Stimulated activated CD8-positive, alpha-beta memory T cell treated with anti-CD3 and anti-CD28 coated beads, Interleukin-15, amount 100 ng/mL, for 48 hours (primary cell): ENCODE results near the gene EMD.
"Not testable (repeated sequence)": the region's sequence is repeated elsewhere in the genome, so short reads cannot be mapped to it uniquely, and the experiment has no call there.

Experiments used
- DNase-seq, 2 donors: peaks; one replicate each; pipeline ENCODE4 v3.0.0-alpha.2; 2020; ENCODE audit warnings: low read depth in 2 of 2

Gene EMD

GRCh38 chrX:154378799-154379568 is at the start of gene EMD:
Gene EMD, plus strand, starts transcription at chrX:154379295. Its CDS starts 190 bp downstream, at chrX:154379485.
- peak; percentile 92 to 93 for DNase-seq

GRCh38 chrX:154332561-154332960 is 46.5 kb upstream of the EMD start:
- no peak for DNase-seq

- DNase-seq, result no peak
Observed at GRCh38 chrX:154333116-154333515, 46.0 kb upstream of the EMD start.

GRCh38 chrX:154333837-154334271 is 45.2 kb upstream of the EMD start:
- DNase-seq, result no peak

- DNase-seq, result peak in 1 of 2 donors; percentile 37
Observed at GRCh38 chrX:154334496-154334895, 44.6 kb upstream of the EMD start.

- DNase-seq, result not testable (repeated sequence)
Observed at GRCh38 chrX:154341399-154342298, 37.4 kb upstream of the EMD start.

GRCh38 chrX:154343063-154343462 is 36.0 kb upstream of the EMD start:
- not testable (repeated sequence) for DNase-seq

GRCh38 chrX:154343620-154344019 is 35.5 kb upstream of the EMD start:
- DNase-seq, result not testable (repeated sequence)

- no peak for DNase-seq
Observed at GRCh38 chrX:154348114-154348531, 31.0 kb upstream of the EMD start.

- no peak for DNase-seq
Observed at GRCh38 chrX:154348646-154349358, 30.3 kb upstream of the EMD start.

- no peak for DNase-seq
Observed at GRCh38 chrX:154349359-154349935, 29.6 kb upstream of the EMD start.

- no peak for DNase-seq
Observed at GRCh38 chrX:154349979-154350378, 29.1 kb upstream of the EMD start.

GRCh38 chrX:154350429-154351182 is 28.5 kb upstream of the EMD start:
- no peak for DNase-seq

GRCh38 chrX:154351183-154352011 is 27.7 kb upstream of the EMD start:
- no peak for DNase-seq

- no peak for DNase-seq
Observed at GRCh38 chrX:154352012-154352401, 27.1 kb upstream of the EMD start.

GRCh38 chrX:154352466-154352865 is 26.6 kb upstream of the EMD start:
- DNase-seq, result no peak

- DNase-seq, result no peak
Observed at GRCh38 chrX:154353172-154353843, 25.8 kb upstream of the EMD start.

- no peak for DNase-seq
Observed at GRCh38 chrX:154354013-154354412, 25.1 kb upstream of the EMD start.

- DNase-seq, result no peak
Observed at GRCh38 chrX:154354516-154354915, 24.6 kb upstream of the EMD start.
